ENCODE data around the gene UNC5A. TPM values are rescaled to one million over a fixed set of nuclear protein-coding genes. Genes with fewer than 3 reads are reported as not detected.
A peak's percentile ranks its signal among the peaks of the same experiment; 100 is the strongest.

Gene UNC5A
- polyA plus RNA-seq, 10 donors, result 0.84 to 2.0 (median 1.3) TPM

DNA sequence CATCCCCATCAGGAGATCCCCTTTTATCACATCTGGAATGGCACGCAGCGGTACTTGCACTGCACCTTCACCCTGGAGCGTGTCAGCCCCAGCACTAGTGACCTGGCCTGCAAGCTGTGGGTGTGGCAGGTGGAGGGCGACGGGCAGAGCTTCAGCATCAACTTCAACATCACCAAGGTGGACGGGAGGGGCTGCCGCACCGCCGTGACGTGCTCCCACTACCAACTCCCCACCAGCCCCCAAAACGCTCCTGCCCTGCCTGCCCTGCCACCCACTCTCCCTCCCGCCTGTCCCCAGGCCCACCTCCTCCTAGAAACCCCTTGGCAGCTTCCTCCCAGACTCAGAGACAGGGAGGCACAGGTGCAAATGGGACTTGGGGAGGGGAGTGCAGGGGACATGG is 68.1 kb downstream of the UNC5A start:
- DNase-seq, result no peak

DNA sequence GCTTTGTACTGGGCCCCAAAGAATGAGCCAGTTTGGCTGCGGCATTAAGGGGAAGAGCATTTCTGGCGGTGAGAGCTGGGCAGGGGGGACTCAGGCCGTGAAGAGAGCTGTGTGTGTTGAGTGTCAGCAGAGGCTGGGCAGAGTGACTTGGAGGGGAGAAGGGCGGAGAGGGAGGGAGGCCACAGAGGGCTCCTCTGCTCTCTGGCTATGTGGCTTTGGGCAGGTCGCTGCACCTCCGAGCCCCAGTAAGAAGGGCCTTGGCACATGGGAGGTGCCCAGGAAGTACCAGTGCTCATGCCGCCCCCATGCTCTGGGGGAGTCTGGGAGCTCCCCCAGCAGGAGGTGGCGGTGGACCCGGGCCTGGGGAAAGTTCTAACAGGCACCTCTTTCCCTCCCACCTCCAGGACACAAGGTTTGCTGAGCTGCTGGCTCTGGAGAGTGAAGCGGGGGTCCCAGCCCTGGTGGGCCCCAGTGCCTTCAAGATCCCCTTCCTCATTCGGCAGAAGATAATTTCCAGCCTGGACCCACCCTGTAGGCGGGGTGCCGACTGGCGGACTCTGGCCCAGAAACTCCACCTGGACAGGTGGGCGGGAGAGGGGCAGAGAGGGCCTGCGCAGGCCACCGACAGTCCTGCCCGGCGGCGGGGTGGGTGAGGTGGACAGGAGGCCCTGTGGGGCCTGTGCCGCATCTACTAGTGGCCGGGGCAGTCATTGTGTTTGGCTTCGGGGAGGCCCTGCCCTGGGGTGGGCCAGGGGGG is 68.7 kb downstream of the UNC5A start:
- DNase-seq, result no peak

DNA sequence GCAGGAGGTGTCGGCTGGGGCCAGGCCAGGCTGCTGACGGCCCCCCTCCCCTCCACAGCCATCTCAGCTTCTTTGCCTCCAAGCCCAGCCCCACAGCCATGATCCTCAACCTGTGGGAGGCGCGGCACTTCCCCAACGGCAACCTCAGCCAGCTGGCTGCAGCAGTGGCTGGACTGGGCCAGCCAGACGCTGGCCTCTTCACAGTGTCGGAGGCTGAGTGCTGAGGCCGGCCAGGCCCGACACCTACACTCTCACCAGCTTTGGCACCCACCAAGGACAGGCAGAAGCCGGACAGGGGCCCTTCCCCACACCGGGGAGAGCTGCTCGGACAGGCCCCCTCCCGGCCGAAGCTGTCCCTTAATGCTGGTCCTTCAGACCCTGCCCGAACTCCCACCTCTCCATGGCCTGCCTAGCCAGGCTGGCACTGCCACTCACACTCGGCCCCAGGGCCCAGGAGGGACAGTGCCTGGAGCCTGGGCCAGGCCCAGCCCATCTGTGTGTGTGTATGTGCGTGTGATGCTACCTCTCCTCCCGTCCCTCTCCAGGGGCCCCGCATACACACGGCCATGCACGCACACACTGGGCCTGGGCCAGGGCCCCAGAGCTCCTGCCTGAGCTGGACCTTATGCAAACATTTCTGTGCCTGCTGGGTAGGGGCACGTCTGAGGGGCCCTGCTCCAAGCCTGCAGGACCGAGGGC is 69.5 kb downstream of the UNC5A start:
- peak in 1 of 3 donors; percentile 73 for DNase-seq

DNA sequence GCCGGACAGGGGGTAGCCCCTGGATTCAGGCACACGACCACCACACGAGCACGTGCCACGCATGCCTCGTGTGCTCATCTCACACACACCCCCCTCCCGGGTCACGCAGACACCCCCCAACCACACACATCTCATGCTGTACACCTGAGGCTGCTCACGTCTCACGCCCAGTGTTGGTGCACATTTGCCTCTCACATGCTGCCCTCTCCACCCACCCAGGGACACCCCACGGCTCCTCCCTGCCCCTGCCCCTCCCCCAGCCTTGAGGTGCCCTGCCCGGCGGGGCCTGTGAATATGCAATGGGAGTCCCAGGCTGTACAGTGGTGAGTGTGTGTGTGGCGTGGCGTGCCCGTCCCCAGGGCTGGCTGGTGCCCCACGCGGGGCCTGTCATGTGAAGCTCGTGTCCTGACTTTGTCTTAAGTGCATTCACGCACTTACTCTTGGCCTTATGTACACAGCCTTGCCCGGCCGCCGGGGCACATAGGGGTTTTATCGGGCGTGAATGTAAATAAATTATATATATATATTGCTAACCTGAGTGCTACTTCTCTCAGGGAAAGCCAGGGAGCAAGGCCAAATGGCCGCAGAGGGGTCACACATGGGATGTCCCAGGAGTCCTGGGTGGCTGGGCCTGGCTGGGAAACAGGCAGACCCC is 70.1 kb downstream of the UNC5A start:
- DNase-seq, result no peak

DNA sequence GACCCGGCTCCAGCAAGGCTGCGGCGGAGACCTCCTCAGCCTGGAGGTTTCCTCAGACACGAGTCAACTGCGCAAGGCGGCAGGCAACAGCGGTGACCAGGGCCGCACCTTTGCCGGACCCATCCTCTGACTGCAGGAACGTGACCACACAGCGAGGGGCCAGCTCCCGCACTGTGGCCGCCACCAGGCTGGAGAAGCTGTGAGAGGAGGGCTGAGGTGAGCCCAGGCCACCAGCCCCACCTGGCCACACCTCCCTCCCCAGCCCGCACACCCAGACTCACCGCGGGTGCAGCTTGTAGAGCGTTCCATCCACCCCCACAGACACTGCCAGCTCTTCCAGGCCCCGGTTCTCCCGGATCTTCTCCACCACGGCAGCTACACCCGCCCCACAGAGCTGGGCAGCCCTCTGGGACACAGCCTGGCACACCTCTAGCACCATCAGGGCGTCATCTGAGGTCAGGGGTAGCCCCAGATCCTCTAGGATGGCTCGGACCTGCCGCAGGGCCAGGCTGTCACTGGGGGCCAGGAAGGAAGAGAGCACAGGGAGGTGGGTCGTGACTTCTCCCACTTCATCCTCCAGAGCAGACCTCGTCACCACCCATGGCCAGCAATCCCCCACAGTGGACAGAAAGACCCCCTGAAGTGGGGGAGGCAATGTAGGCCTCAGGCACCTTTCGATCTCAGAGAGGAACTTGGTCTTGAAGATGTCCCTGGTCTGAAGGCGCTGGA is 70.8 kb downstream of the UNC5A start:
- no peak for DNase-seq

DNA sequence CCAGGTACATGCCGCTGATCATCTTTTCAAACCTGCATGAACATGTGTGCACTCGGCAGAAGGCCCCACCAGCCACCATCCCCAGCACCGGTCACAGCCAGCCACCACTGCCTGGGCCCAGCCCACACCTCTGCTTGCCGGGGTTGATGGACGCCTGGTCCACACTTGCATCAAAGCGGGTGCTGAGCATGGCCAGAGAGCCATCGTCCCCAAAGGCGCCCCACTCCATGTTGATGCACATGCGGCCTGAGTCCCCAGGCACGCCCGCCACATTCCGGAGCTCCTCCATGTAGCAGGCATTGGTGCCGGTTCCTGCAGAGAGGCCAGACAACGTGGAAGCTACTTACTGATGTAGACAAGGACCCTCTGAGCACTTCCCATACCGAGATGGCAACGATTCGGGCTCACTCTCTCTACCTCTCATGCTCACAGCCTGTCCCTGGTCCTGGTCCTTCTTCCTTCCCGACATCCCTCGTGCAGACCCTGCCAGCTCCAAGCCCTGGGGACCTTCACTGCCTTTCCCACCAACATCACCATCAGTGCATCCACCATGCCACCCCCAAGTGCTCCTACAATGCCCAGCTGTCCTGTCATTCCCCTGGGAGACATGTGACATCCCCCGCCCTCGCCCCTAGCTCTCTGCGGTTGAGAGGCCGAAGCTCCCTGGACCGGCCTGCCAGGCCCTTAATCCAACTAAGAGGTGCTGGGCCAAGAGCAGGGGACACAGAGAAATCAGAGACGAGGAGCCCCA is 71.6 kb downstream of the UNC5A start:
- DNase-seq, result no peak

DNA sequence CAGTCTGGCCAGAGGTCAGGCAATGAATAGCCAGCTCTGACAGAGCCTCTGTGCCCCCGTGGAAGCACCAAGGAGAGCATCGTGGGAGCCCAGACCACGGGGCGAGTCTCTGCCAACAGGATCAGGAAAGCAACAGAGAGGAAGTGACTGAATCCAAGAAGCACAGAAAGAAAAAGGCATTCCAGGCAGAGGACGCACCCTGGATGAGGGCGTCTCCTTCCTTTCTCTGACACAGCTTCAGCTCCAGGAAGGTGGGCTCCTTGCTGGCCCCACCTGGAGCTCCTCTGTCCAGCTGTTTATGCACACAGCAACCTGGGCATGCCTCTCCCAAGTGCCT is 72.2 kb downstream of the UNC5A start:
- no peak for DNase-seq

DNA sequence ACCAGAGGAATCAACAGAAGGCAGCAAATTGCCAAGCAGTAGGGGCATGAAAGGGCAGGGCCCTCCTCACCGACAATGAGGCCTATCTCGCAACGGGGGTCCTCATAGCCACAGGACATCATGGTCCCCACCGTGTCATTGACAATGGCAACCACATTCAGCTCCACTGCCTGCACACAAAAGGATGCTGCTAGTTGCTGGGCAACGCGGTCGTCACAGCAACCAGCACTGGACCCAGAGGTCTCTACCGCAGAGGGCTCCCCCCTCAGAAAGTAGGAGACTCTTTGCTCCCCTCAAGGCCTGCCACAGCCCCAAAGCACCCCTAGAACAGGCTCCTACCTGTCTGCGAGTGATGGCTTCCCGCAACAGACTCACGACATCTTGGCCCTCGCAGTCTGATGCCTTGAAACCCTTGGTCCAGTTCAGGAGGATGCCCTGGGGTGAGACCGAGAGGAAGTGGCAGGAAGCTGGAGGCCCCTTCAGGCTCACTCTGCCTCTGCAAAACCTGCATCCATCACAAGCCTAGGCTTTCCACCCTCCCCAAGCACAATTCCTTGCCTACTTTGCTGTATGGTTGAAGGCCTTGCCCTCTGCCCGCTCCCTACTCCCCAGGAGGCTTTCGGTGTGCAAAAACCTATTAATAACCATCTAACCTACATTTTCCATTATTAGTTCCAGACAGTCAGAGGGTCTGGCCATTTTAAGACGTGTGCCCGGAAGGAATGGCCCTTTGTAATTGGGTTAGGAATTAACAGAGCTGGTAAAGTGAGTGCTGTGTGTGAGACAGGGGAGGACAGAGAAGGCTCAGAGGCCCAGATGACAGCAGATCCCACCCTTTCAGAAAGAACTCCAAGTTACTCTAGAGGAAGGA is 73.6 kb downstream of the UNC5A start:
- no peak for DNase-seq

DNA sequence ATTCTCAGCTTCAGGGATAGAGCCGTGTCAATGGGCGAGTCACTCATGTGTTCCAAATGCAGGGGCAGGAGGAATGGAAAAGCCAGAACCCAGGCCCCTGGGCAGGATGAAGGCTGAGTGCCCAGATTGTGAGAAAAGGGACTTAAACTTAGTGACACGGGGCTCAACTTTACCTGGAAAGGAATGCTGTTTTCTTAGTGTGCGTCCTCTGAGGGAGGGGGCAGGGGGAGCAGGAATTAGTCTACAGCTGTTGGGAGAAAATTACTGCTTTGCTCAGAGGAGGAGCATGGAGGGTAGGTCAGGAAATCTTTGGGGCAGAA is 74.2 kb downstream of the UNC5A start:
- DNase-seq, result no peak

DNA sequence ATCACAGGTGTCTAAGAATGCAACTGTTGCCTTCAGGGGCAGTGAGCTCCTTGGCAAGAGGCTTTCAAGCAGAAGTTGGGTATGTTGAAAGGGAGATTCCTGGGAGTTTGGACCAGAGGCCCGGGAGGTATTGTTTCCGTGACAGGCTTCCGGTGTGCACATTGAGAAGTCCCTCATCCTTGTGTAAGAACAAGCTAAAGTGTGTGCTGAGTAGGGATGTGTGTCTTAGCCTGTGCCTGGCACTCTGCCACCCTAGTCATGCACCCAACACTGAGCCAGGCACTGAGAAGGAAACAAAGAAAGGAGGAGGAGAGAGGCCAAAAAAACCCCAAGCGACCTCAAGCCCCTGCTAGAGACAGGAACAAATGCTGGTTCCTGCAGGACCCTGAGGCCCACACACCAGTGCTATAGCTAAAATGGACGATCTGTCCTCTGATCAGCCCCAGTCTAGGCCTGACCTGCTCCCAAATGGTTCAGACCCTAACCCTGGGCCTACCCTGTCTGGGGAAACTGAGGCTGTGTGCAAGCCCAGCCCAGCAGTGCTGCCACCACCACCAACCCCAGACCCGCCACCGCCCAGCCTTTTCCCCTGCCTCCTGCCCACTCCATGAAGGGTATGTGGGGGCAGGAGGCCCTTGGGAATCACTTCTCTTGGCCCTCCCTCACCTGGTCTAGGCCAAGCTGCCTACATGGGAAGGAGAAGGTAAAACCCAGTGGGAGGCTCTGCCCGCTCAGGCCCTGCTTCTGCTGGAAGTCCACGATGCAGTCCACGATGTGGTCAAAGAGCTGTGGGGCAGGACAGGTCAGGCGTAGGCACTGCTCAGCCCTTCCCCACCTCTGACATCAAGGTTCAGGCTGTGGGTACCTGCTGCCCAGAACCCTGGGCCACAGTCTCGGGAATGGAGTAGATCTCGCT is 76.2 kb downstream of the UNC5A start:
- no peak for DNase-seq

DNA sequence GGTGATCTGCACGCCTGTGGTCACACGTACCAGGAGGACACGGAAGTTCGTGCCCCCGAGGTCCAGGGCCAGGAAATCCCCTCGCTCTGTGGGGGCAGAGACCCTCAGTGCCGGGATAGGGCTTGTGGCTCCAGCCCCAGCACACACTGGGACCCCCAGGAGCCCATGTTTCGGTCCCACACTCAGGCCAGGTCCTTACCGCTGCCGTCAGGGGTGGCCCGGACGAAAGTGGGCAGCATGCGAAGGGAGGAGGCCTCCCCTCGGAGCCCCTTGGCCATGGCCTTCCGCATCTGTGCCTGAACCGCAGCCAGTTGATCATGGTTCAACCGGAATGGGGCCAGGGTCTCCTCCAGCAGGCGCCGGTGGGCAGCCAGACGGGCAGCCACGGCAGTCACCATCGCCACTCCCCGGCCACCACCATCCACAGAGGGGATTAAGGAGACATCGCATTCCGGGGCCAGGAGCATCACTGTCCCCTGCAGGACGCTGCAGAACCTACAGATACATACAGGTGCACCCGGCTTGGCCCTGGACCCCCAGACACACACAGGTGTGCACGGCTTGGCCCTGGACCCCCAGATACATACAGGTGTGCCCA is 77.0 kb downstream of the UNC5A start:
- no peak for DNase-seq

DNA sequence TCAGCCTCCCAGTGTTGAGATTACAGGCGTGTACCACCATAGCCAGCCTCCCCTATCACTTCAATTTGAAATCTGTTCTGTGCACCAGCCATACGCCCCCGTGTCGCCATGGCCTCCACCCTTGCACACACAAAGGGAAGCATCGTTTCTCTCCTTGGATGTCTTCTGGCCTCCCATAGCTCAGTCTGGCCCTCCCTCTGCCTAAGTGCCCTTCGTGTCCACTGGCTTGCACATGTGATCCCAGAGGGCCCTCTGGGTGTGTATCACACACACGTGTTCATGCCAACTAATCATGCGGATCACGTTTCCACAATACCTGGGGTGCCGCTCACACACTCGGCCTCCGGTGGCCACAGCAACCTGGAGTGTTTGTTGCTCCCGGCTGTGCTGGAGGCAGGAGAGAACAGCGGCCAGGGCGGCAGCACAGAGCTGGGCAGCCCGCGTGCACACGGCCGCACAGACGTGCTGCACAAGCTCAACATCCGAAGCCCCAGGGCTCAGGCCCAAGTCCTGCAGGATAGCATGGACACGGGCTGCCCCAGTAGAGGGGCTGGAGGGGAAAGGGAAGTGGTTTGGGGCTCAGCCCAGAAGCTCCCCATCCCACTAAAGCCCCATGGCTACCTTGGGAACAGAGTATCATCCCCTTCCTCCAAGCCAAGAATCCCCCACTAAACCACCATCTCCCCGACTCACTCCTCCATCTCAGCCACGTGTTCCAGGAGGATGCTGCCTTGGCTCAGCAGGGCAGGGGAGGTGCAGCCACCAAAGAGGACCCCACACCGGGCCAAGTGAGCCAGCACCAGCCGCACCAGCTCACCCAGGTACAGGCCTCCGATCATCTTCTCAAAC is 77.9 kb downstream of the UNC5A start:
- DNase-seq, result no peak

DNA sequence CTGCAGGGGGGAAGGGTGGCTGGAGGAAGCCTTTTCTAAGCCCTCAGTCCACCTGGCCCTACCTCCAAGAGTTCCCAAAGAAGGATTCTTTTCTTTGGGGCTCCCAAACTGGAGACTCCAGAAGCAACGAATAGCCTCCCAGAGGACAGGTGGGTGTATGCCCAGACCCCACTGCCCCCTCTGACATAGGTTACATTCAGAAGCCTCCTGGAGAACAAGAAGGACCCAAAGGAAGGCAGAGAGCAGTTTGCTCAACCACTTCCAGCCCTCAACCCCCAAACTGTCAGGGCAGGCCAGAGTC is 78.5 kb downstream of the UNC5A start:
- no peak for DNase-seq

DNA sequence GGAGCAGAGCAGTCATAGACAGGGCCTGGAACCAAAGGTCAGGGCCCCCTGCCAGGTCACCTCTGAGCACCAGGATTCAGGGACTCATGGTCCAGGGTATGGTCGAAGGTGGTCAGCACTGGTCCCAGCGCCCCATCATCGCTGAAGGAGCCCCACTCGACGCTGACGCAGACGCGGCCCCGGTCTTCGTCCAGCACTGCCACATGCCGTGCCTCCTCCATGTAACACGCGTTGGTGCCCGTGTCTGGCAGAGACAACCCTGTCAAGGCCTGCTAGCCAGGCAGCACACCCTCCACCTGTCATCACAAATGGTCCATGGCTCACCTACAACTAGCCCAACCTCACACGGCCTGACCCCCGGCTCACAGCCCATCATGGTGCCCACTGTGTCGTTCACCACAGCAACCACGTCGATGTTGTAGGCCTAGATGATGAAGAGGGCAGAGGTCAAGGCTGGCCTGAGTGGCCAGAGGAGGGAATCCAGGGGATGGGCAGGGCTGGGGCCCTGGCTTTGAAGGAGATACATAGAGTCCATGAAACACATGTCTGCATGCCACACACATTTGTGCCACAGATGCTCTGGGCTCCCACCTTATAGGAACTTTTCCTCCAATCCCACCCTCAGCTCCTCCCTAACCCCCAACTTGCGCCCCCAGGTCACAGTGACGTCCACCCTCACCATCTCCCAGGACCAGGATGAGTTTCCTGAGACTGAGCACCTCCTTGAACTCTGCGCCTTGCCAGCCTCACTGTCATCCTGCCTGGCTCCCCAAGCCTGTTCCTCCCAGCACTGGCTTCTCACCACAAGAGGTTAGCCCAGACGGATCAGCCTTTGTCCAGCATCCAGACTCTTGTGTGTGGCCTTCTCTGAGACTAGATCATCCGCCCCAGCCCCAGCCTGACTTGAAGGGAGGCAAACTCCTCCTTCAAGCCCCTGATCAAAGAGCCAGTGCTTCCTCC is 79.2 kb downstream of the UNC5A start:
- no peak for DNase-seq

DNA sequence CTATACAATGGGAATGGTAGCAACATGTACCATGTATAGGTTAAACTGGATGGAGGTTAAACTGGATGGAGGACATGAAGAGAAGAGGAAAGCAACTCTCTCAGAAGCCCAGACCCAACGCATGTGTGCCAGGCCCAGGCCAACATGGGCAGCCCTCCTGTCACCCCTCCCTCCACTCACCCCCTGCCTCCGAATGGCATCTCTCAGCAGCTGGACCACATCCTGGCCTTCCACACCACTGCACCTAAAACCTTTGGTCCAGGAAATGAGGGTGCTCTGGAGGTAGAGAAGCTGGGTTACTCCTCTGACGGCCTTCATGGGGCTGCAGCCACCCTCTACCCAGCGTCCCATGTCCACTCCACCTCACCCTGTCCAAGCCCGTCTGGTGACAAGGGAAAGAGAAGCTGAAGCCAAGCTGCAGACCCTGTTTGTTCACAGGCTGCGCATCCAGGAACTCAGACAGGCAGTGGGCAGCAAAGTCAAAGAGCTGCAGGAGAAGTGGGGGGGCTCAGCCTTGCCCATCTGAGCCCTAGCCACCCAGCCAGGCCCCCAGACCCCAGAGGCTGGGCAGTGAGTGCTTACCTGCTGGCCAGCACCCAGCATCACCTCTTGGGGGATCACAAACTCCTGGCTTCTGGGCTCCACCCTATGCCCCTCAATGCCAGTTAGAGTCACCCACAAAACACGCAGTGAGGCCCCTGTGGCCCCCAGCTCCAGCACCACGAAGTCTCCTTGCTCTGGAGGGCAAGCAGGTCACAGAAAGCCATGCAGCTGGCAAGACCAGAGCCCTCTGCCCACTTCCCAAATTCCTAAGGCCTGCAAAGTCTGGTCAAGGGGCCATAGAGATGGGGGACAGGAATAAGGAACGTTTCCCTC is 80.3 kb downstream of the UNC5A start:
- DNase-seq, result no peak

DNA sequence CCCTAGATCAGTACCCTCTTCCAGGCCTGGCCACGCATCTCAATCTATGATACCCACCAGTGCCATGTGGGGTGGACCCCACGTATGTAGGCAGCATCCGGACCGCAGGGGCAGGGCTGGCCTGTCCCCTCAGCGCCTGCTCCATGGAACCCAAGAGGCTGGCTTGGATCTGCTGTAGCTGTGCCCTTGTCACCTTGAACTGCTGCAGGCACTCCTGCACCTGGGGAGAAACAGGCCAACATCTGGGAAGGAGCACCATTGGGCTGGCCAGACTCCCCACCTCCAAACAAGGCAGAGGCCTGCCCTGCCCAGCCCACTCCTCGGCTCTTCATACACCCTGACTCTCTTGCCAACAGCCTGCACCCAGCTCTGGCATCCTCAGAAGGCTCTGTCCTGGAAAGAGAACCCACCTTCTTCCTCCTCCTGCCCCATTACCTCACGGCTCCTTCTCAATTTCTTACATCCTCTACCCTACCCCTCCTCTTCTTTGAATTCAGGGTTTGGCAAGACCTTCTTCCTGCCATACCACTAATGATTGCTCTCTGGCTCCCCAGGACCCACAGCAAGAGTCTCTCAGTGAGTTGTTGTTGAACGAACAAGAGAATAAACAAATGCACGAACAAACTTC is 81.1 kb downstream of the UNC5A start:
- no peak for DNase-seq
